Left colon (tissue), 2 donors: ENCODE results near the gene MPPED1. TPM values are rescaled to one million over a fixed set of nuclear protein-coding genes. Genes with fewer than 3 reads are reported as not detected.

Source experiments
- ATAC-seq: fragments of 200-7000 bp; cut with Tn5 transposase; one replicate; pipeline ENCODE4 v1.9.1; 2020; ENCODE audit warnings: mild to moderate bottlenecking, moderate library complexity
- DNase-seq, 2 donors: peaks; one replicate each; pipeline ENCODE4 v3.0.0-alpha.2; 2020
- intact Hi-C, 2 donors: fragments of 100-400 bp; cut with DNase I in 1 of 2; cut with micrococcal nuclease in 1 of 2; formaldehyde crosslinking; loops; one replicate each; pipeline versions ENCODE4 v1.11.2 to v1.14.0; 2022; cut with DNase I, micrococcal nuclease
- total RNA-seq, 2 donors: library from RNA; stranded (reverse); fragmentation: NEBNext Ultra II Directional; extraction: Animal tissue kit (Norgen Biotek cat#: 25700); gene quantifications; one replicate each; pipeline ENCODE4 v1.2.1, GENCODE V29; 2021
- donor health status: DM: no; HTN: no; CAD: no.
- donor health status: DM: yes; HTN: yes; CAD: no.

MPPED1 gene
- total RNA-seq, 2 donors from 2014 or later: not detected

- intact Hi-C loops: no loop called here
- no peak for DNase-seq
Measured at GRCh38 chr22:43437871-43438475, 26.2 kb downstream of the MPPED1 start.

GRCh38 chr22:43438666-43439347, 27.0 kb downstream of the MPPED1 start:
- intact Hi-C loops: no loop called here
- DNase-seq: no peak

More at GRCh38 chr22:43437871-43438475, 26.2 kb downstream of the MPPED1 start:
- no peak for ATAC-seq

GRCh38 chr22:43439368-43440103, 27.7 kb downstream of the MPPED1 start:
- intact Hi-C loops: no loop called here
- ATAC-seq: no peak
- no peak for DNase-seq

More at GRCh38 chr22:43438666-43439347, 27.0 kb downstream of the MPPED1 start:
- no peak for ATAC-seq

- intact Hi-C loops: no loop called here
- DNase-seq (no peak), ATAC-seq (no peak)
Measured at GRCh38 chr22:43440104-43440387, 28.2 kb downstream of the MPPED1 start.

GRCh38 chr22:43440556-43440955, 28.7 kb downstream of the MPPED1 start:
- intact Hi-C loops: no loop called here
- DNase-seq (no peak), ATAC-seq (no peak)

- no peak for ATAC-seq
- intact Hi-C loops: no loop called here
- DNase-seq: no peak
Measured at GRCh38 chr22:43441216-43441615, 29.4 kb downstream of the MPPED1 start.

GRCh38 chr22:43441751-43442150, 29.9 kb downstream of the MPPED1 start:
- intact Hi-C loops: no loop called here
- DNase-seq (no peak), ATAC-seq (no peak)

- DNase-seq: no peak
- intact Hi-C loops: no loop called here
Measured at GRCh38 chr22:43442386-43443151, 30.8 kb downstream of the MPPED1 start.

GRCh38 chr22:43443152-43443471, 31.3 kb downstream of the MPPED1 start:
- DNase-seq (no peak), ATAC-seq (no peak)
- intact Hi-C loops: no loop called here

More at GRCh38 chr22:43442386-43443151, 30.8 kb downstream of the MPPED1 start:
- ATAC-seq: no peak

- intact Hi-C loops: no loop called here
- DNase-seq (no peak), ATAC-seq (no peak)
Measured at GRCh38 chr22:43446037-43446803, 34.4 kb downstream of the MPPED1 start.

- DNase-seq: no peak
- ATAC-seq: no peak
Measured at GRCh38 chr22:43446916-43447315, 35.1 kb downstream of the MPPED1 start.

GRCh38 chr22:43447380-43447779, 35.6 kb downstream of the MPPED1 start:
- intact Hi-C loops: no loop called here
- DNase-seq (no peak), ATAC-seq (no peak)

More at GRCh38 chr22:43446916-43447315, 35.1 kb downstream of the MPPED1 start:
- intact Hi-C loops: no loop called here

GRCh38 chr22:43448048-43448447, 36.2 kb downstream of the MPPED1 start:
- ATAC-seq (no peak), DNase-seq (no peak)
- intact Hi-C loops: no loop called here

GRCh38 chr22:43449205-43449830, 37.5 kb downstream of the MPPED1 start:
- DNase-seq: no peak
- ATAC-seq: no peak
- intact Hi-C loops: no loop called here

GRCh38 chr22:43449831-43450225, 38.0 kb downstream of the MPPED1 start:
- ATAC-seq (no peak), DNase-seq (no peak)
- intact Hi-C loops: no loop called here

GRCh38 chr22:43451371-43452050, 39.7 kb downstream of the MPPED1 start:
- intact Hi-C loops: no loop called here
- ATAC-seq (no peak), DNase-seq (no peak)

GRCh38 chr22:43455846-43456245, 44.0 kb downstream of the MPPED1 start:
- DNase-seq: no peak
- intact Hi-C loops: no loop called here
- ATAC-seq: no peak

- no peak for DNase-seq
- ATAC-seq: no peak
- intact Hi-C loops: no loop called here
Measured at GRCh38 chr22:43457002-43457401, 45.2 kb downstream of the MPPED1 start.
